GM23248 (cell line): ENCODE measurements around the gene CCDC27.

ENCODE experiments used
- EZH2 ChIP-seq: fragments of 200-600 bp; sonication (generic); IDR thresholded peaks from 2 replicates; pipeline ENCODE4 v1.6.1; 2018; ENCODE audit warnings: antibody characterized with exemption, mild to moderate bottlenecking; ENCODE audit not compliant: insufficient read depth, poor library complexity, severe bottlenecking
- EZH2phosphoT487 ChIP-seq: fragments of 200-600 bp; sonication (generic); IDR thresholded peaks from 2 replicates; pipeline ENCODE4 v1.6.1; 2018; ENCODE audit warnings: antibody characterized with exemption, moderate library complexity, mild to moderate bottlenecking, low read depth; ENCODE audit not compliant: insufficient read depth

- no peak for TF ChIP-seq EZH2
- no peak for TF ChIP-seq EZH2phosphoT487
These were observed 24.1 kb upstream of the CCDC27 start for GRCh38 chr1:3727825-3728776.
